Measurements from ENCODE around the gene C1QTNF9. TPM values are rescaled to one million over a fixed set of nuclear protein-coding genes. Genes with fewer than 3 reads are reported as not detected.
A peak's percentile ranks its signal among the peaks of the same experiment; 100 is the strongest.
"Not testable (repeated sequence)": the region's sequence is repeated elsewhere in the genome, so short reads cannot be mapped to it uniquely, and the experiment has no call there.

C1QTNF9 gene
- total and polyA plus RNA-seq, 8 donors = 0.09 to 0.73 (median 0.33) TPM; not detected in 2

GRCh38 chr13:24323739-24324075, 14.3 kb downstream of the C1QTNF9 start:
- Histone ChIP-seq H3K27ac (no peak overlapping the region), H3K9me3 (no peaks in the 10 kb centered on the region), H3K36me3 (no peaks in the 10 kb centered on the region), H3K27me3 (peaks cover 0 to 4% (median 2%) of the 10 kb centered on the region in 4 donors), H3K4me3 (no peak overlapping the region), H3K4me1 (no peaks in the 10 kb centered on the region)
- intact Hi-C loops (cut with DNase I) = no loop called here
- no peak for DNase-seq
- WGBS, 2 donors = 77 to 89% methylated on average over 5 of the region's 5 CpGs
- no peak for FAIRE-seq
- no peak for ATAC-seq
- no peak for TF ChIP-seq CTCF (IDR thresholded peaks at IDR 0.05)

- H3K9me3 ChIP-seq; DNase-seq; intact Hi-C loops (cut with DNase I); H3K36me3 ChIP-seq; FAIRE-seq; H3K27ac ChIP-seq; H3K4me3 ChIP-seq; ATAC-seq; H3K4me1 ChIP-seq; H3K27me3 ChIP-seq: not testable (repeated sequence)
- 71 to 82% methylated on average over 23 of the region's 23 CpGs for WGBS, 2 donors
These were observed 18.2 kb downstream of the C1QTNF9 start for GRCh38 chr13:24327598-24327997.

- H3K27ac ChIP-seq = no peak overlapping the region
- FAIRE-seq = no peak
- peak in 3 of 4 donors; percentile 20 to 59 (median 47) for ATAC-seq
- peak overlapping the region in 1 of 4 donors; percentile 4 for H3K4me3 ChIP-seq
- 10 to 14% methylated on average over 30 to 38 of the region's 38 CpGs for WGBS, 2 donors
- H3K27me3 ChIP-seq = peaks cover 0 to 4% (median 2%) of the 10 kb centered on the region in 4 donors
- DNase-seq = no peak
- H3K36me3 ChIP-seq = no peaks in the 10 kb centered on the region
- intact Hi-C loops (cut with DNase I) = no loop called here
- TF ChIP-seq CTCF (IDR thresholded peaks at IDR 0.05) = no peak
- no peaks in the 10 kb centered on the region for H3K9me3 ChIP-seq
- no peaks in the 10 kb centered on the region for H3K4me1 ChIP-seq
These were observed 18.8 kb downstream of the C1QTNF9 start for GRCh38 chr13:24328145-24328544.

- whole genome bisulfite sequencing, 2 donors = 92 to 94% methylated on average over 36 of the region's 36 CpGs
These were observed 29.3 kb downstream of the C1QTNF9 start for GRCh38 chr13:24338721-24339120.

GRCh38 chr13:24339937-24340607, 30.7 kb downstream of the C1QTNF9 start:
- no peaks in the 10 kb centered on the region for H3K27me3 ChIP-seq
- intact Hi-C loops (cut with DNase I) = no loop called here
- no peaks in the 10 kb centered on the region for H3K9me3 ChIP-seq
- DNase-seq (no peak), ATAC-seq (no peak), FAIRE-seq (no peak)
- H3K36me3 ChIP-seq = no peaks in the 10 kb centered on the region
- no peak overlapping the region for H3K4me3 ChIP-seq
- 65 to 69% methylated on average over 33 to 35 of the region's 35 CpGs for WGBS, 2 donors
- no peaks in the 10 kb centered on the region for H3K4me1 ChIP-seq
- no peak for TF ChIP-seq CTCF (IDR thresholded peaks at IDR 0.05)
- H3K27ac ChIP-seq = no peak overlapping the region

More at GRCh38 chr13:24338721-24339120, 29.3 kb downstream of the C1QTNF9 start:
- H3K4me3 ChIP-seq = no peak overlapping the region
- H3K36me3 ChIP-seq = no peaks in the 10 kb centered on the region
- intact Hi-C loops (cut with DNase I) = no loop called here
- no peak overlapping the region for H3K27ac ChIP-seq
- H3K4me1 ChIP-seq = no peaks in the 10 kb centered on the region
- H3K27me3 ChIP-seq = no peaks in the 10 kb centered on the region
- H3K9me3 ChIP-seq = no peaks in the 10 kb centered on the region
- TF ChIP-seq CTCF (IDR thresholded peaks at IDR 0.05) = no peak
- DNase-seq (no peak), FAIRE-seq (no peak), ATAC-seq (no peak)
